NCI-H128 (cell line): ENCODE results near the gene SLC26A5.
A peak's percentile ranks its signal among the peaks of the same experiment; 100 is the strongest.
"Not testable (repeated sequence)": the region's sequence is repeated elsewhere in the genome, so short reads cannot be mapped to it uniquely, and the experiment has no call there.

Source experiments
- DNase-seq: peaks from one replicate; lab custom pipeline; 2025; ENCODE audit not compliant: unreplicated experiment; lab: John Stamatoyannopoulos, UW

The SLC26A5 gene

DNA sequence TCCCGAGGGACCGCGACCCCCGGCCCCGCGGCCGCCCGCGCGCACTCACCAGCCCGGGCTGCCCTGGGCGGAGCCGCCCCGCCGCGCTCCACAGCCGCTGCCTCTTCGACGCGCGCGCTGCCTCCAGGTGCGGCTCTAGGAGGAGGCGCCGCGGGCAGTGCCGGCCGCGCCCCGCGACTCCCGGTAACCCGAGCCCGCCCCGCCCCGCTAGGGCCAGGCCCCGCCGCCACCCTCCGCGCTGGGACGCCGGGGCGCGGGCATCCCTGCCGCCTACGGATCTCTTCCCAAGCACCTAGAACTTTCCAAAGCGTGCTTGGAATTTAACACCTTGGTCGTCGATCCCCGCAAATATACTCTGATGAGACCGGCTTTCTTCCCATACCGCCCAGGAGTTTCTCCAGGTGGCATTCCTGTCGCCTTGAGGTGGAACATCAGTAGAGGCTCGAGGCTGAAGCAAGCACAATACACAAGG lies at the start of gene SLC26A5:
Gene SLC26A5 (minus strand): TSS at position 159 of the 472 bp plus-strand sequence. CDS start 24,693 bp downstream, outside the sequence.
- DNase-seq: peak; percentile 53

DNA sequence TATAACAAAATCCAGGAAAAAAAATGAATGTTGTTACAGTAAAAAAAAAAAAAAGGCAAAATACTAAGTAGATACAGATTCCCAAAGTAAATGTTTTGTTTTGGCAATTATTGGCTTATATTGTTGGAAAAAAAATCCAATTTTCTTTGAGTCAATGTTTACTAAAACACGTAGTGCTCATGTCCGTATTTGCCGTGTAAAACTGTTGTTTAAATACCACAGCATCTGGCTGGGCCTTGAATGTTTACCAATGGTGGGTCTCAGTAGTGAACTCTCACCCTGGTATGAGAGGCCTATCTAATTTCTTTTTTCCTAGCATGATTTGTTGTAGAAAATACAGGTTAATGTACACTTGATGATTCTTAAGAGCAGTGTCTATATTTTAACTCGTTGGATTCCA lies 41.4 kb upstream of the SLC26A5 start:
- no peak for DNase-seq

DNA sequence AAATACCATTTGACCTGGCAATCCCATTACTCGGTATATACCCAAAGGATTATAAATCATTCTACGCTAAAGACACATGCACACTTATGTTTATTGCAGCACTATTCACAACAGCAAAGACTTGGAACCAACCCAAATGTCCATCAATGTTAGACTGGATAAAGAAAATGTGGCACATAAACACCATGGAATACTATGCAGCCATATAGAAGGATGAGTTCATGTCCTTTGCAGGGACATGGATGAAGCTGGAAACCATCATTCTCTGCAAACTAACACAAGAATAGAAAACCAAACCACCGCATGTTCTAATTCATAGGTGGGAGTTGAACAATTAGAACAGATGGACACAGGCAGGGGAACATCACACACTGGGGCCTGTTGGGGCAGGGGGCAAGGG lies 40.9 kb upstream of the SLC26A5 start:
- DNase-seq: not testable (repeated sequence)

- no peak for DNase-seq
These were observed 34.8 kb upstream of the SLC26A5 start for GRCh38 chr7:103480771-103481170.

- no peak for DNase-seq
These were observed 28.9 kb upstream of the SLC26A5 start for GRCh38 chr7:103474956-103475355.

DNA sequence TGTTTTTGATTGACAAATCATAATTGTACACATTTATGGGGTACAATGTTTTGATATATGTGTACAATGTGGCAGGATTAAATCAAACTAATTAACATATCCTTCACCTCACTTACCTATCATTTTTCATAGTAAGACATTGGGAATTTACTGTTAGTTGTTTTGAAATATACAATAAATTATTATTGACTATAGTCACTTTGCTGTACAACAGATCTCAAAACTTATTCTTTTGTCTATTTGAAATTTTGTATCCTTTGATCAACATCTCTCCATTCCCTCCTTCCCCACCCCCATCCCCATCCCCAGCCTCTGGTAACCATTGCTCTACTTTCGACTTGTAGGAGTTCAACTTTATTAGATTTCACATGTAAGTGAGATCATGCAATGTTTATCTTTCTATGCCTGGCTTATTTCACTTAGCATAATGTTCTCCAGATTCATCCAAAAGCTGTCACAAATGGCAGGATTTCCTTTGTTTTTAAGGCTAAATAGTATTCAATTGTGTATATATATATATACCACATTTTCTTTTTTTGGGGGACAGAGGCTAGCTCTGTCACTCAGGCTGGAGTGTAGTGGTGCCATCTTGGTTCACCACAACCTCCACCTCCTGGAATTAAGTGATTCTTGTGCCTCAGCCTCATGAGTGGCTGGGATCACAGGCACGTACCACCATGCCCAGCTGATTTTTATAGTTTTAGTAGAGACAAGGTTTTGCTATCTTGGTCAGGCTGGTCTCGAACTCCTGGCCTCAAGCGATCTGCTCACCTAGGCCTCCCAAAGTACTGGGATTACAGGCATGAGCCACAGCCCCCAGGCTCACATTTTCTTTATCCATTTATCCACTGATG lies 23.3 kb upstream of the SLC26A5 start:
- no peak for DNase-seq

DNA sequence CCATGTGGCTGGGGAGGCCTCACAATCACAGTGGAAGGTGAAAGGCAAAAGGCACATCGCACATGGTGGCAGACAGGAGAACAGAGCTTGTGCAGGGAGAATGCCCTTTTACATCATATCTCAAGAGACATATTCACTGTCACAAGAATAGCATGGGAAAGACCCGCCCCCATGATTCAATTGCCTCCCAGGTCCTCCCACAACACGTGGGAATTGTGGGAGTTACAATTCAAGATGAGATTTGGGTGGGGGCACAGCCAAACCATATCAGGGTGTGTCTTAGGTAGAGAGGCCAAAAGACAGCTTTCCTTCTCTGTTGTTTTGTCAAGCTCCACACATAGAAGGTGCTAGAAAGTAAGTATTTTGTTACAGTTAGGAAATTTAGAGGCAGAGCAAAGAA lies 20.8 kb upstream of the SLC26A5 start:
- no peak for DNase-seq

- no peak for DNase-seq
These were observed 16.4 kb upstream of the SLC26A5 start for GRCh38 chr7:103462358-103462757.

- peak; percentile 74 for DNase-seq
These were observed 1.3 kb upstream of the SLC26A5 start for GRCh38 chr7:103447073-103447960.

- no peak for DNase-seq
These were observed 569 bp downstream of the SLC26A5 start for GRCh38 chr7:103445228-103446048.

- DNase-seq: no peak
These were observed 6.3 kb downstream of the SLC26A5 start for GRCh38 chr7:103439661-103440060.

- DNase-seq: no peak
These were observed 8.4 kb downstream of the SLC26A5 start for GRCh38 chr7:103437623-103438022.

DNA sequence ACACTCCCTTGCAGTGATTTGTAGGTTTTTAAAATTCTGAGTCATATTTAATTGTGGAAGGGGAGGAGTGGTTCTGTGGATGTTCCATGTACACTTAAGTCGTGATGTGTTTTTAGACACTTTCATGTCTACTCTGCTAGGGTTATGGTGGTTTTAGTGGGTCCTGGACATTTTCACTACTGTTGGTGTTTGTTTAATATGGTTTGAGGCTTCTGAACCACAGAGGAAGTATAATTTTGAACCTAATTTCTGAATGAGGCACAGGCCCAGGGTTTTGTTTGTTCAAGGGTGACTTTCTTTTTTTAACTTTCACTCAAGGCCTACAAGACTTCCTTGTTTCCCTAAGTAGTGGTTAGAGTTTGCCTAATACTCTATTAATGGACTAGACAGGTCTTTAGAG lies 13.3 kb downstream of the SLC26A5 start:
- no peak for DNase-seq

GRCh38 chr7:103425177-103425576 lies 20.8 kb downstream of the SLC26A5 start:
- no peak for DNase-seq

DNA sequence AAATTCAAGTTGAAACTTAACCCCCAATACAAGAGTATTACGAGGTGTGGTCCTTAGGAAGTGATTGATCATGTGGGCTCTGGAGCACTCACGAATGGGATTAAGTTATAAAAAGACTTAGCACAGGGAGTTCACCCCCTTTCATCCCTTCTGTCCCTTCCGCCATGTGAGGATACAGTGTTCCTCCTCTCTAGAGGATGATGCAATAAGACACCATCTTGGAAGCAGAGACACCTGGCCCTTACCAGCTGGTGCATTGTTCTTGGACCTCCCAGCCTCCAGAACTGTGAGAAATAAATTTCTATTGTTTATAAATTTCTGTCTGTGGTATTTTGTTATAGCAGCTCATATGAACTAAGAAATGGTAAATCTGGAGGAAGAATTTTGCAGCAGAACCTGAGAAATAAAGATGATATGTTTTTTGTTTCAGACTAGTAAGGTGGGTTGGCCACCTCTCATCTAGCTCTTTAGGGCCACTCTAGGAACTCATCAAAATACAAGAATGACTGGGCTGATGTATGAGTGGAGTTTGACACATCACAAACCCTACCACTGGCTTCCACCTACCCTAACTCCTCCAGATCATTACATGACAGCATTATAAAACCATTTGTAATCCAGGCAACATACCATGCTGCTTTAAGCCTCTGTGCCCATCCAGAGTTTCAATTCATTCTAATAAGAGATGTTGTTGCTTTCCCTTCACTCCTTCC lies 22.4 kb downstream of the SLC26A5 start:
- no peak for DNase-seq

DNA sequence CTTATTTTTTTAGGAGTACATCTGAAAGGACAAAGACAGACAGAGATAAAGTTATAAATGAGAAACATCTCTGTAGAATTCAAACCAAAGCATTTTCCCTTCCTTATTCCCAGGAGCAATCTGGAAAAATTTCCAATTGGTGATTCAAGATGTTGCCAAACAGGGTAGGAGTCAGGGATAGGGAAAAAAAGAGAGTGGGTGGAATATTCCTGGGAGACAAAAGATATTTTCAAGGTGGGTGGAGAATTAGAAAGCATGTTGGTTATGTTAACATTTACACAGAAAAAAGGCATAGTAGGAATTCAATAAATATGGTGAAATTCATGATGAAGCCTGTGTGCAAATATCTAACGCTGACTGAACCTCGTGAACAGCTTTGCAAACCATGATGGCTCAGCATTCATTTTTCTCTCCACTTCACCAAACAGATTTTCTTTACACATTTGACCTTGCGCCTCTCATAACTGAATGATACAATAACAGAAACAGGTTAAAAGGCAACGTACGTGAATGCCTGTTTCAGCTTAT lies 25.1 kb downstream of the SLC26A5 start:
- no peak for DNase-seq

DNA sequence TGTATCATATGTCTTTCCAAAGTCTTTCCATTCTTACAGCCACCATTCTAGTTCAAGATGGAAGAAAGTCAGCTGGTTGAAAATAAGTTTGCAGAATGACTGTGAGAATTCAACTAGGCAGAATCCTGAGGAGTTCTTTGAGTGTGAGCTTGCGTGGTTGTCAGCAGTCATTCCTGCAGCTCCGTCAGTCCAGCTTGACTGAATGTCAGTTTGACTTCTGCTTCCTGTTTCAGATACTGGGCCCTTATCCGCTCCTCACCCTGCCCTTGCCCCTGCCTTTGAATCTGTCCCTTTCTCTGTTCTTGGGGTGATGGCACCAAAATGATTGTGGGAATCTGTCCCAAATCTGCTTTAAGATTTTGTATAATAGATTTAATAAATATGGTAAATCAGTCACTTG lies 27.8 kb downstream of the SLC26A5 start:
- no peak for DNase-seq

DNA sequence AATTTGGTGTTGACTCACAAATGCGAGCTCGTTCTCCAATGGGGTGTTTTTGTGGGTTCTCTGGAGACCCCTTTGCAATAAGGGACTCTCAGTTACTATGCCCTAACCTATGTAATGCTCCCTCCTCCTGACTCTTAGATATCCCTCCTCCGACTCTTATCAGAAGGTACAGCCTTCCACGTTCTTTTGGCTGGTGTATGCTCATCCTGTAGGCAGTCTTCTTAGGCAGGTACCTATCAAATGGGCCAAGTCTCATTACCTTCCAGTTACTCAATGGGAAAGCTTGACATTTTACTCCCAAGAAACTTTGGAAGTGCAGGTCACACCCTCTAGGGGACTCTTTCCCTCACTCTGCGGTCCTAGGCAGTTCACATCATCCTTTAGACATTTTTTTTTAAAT lies 32.6 kb downstream of the SLC26A5 start:
- DNase-seq: no peak

DNA sequence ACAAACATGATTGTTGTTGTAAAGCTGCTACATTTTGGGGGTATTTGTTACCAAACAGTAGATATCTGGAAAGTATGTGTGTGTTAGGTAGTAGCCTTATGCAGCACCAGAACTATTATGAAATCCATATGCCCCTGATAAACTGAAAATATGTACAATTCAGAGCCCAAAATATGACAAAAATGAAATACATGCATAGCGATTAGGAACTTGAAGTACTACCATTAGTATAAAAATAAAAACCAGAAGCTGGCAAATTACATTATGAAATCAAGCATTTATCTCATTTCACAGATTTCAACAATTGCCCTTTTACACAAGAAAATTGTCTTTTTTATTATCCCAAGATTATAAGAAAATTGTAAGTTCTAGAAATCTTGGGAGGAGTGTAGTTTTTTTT lies 33.9 kb downstream of the SLC26A5 start:
- no peak for DNase-seq
